HUDEP-2 (cell line): ENCODE measurements around the gene PCDH18.

ENCODE experiments used
- DNase-seq, 76 experiments: peaks; one replicate each; lab custom pipeline; 2025; ENCODE audit not compliant: unreplicated experiment in 76 of 76; lab: John Stamatoyannopoulos, UW

PCDH18 gene

GRCh38 chr4:137471461-137471860, 60.8 kb downstream of the PCDH18 start:
- no peak for DNase-seq

GRCh38 chr4:137470806-137471205, 61.5 kb downstream of the PCDH18 start:
- no peak for DNase-seq
